Testis (tissue), 2 donors: ENCODE measurements around the gene SCRT2.

Experiments
- CTCF ChIP-seq, 3 experiments: fragments of 450-650 bp in 2 of 3; fragments of 200-600 bp in 1 of 3; sonication (generic) in 1 of 3; IDR thresholded peaks; one replicate each; pipeline ENCODE4 v1.5.1; 2016 to 2019; ENCODE audit warnings: antibody characterized with exemption in 3 of 3, mild to moderate bottlenecking in 2 of 3, moderate library complexity in 1 of 3
- POLR2A ChIP-seq: fragments of 450-650 bp; IDR thresholded peaks from one replicate; pipeline ENCODE4 v1.6.1; 2017; ENCODE audit warnings: antibody characterized with exemption, mild to moderate bottlenecking, moderate library complexity

- no peak for TF ChIP-seq CTCF (IDR thresholded peaks at IDR 0.05)
- TF ChIP-seq POLR2A: no peak
Observed at GRCh38 chr20:699342-699741, 23.7 kb upstream of the SCRT2 start.
